ENCODE measurements around the gene CELSR1. TPM values are rescaled to one million over a fixed set of nuclear protein-coding genes. Genes with fewer than 3 reads are reported as not detected.

Gene CELSR1
- total RNA-seq, 2 experiments from 2014 or later = 3.7 to 5.2 TPM

- Histone ChIP-seq H3K4me2 (ENCODE audit: low read length) (no peak overlapping the region), H3K9me3 (ENCODE audit: low read length) (no peaks in the 10 kb centered on the region), H3K36me3 (ENCODE audit: insufficient read depth, low read length) (no peaks in the 10 kb centered on the region), H3K79me2 (ENCODE audit: insufficient read depth, low read depth, low read length) (no peaks in the 10 kb centered on the region), H4K20me1 (ENCODE audit: insufficient read depth, low read length) (no peaks in the 10 kb centered on the region), H3K4me3 (ENCODE audit: low read depth, low read length, poor library complexity, severe bottlenecking) (no peak overlapping the region), H3K27ac (ENCODE audit: low read depth, low read length, poor library complexity, severe bottlenecking) (no peak overlapping the region), H3K9me2 (ENCODE audit: insufficient read depth, low read length) (no peaks in the 10 kb centered on the region), H3K4me1 (ENCODE audit: insufficient read depth, low read length, poor library complexity, severe bottlenecking) (no peaks in the 10 kb centered on the region), H2AFZ (ENCODE audit: low read length) (no peak overlapping the region)
- intact Hi-C loops (cut with micrococcal nuclease; ENCODE audit: unreplicated experiment) = no loop called here
- no peak for TF ChIP-seq EZH2phosphoT487 (IDR thresholded peaks at IDR 0.05; ENCODE audit: borderline replicate concordance, low read depth, low read length)
- TF ChIP-seq CTCF (conservative IDR thresholded peaks at IDR 0.05; ENCODE audit: low read length) = no peak
- ChIA-PET CTCF (ENCODE audit: unreplicated experiment) (no interaction called here), POLR2A (no interaction called here)
- DNase-seq (ENCODE audit: low spot score) = no peak
- no TSS peak for BruUV-seq (replicated peaks)
Measured at GRCh38 chr22:46373921-46374662, 163.3 kb downstream of the CELSR1 start.

- TF ChIP-seq EZH2phosphoT487 (IDR thresholded peaks at IDR 0.05; ENCODE audit: borderline replicate concordance, low read depth, low read length) (no peak), CTCF (conservative IDR thresholded peaks at IDR 0.05; ENCODE audit: low read length) (no peak)
- Histone ChIP-seq H3K27ac (ENCODE audit: low read depth, low read length, poor library complexity, severe bottlenecking) (no peak overlapping the region), H3K4me3 (ENCODE audit: low read depth, low read length, poor library complexity, severe bottlenecking) (no peak overlapping the region), H3K9me2 (ENCODE audit: insufficient read depth, low read length) (no peaks in the 10 kb centered on the region), H3K4me2 (ENCODE audit: low read length) (no peak overlapping the region), H3K36me3 (ENCODE audit: insufficient read depth, low read length) (no peaks in the 10 kb centered on the region), H3K4me1 (ENCODE audit: insufficient read depth, low read length, poor library complexity, severe bottlenecking) (no peaks in the 10 kb centered on the region), H3K9me3 (ENCODE audit: low read length) (no peaks in the 10 kb centered on the region), H3K79me2 (ENCODE audit: insufficient read depth, low read depth, low read length) (no peaks in the 10 kb centered on the region), H2AFZ (ENCODE audit: low read length) (no peak overlapping the region), H4K20me1 (ENCODE audit: insufficient read depth, low read length) (no peaks in the 10 kb centered on the region)
- DNase-seq (ENCODE audit: low spot score) = no peak
- ChIA-PET POLR2A (no interaction called here), CTCF (ENCODE audit: unreplicated experiment) (interaction anchor here (0.6 kb wide), 1 partner anchor 299 kb away, joined by 5 read pairs; no protein-coding TSS in a partner anchor)
- intact Hi-C loops (cut with micrococcal nuclease; ENCODE audit: unreplicated experiment) = no loop called here
- no TSS peak for BruUV-seq (replicated peaks)
Measured at GRCh38 chr22:46373159-46373558, 164.3 kb downstream of the CELSR1 start.

GRCh38 chr22:46372686-46373085 lies 164.7 kb downstream of the CELSR1 start:
- no TSS peak for BruUV-seq (replicated peaks)
- Histone ChIP-seq H4K20me1 (ENCODE audit: insufficient read depth, low read length) (no peaks in the 10 kb centered on the region), H3K79me2 (ENCODE audit: insufficient read depth, low read depth, low read length) (no peaks in the 10 kb centered on the region), H3K36me3 (ENCODE audit: insufficient read depth, low read length) (no peaks in the 10 kb centered on the region), H3K27ac (ENCODE audit: low read depth, low read length, poor library complexity, severe bottlenecking) (no peak overlapping the region), H2AFZ (ENCODE audit: low read length) (no peak overlapping the region), H3K9me3 (ENCODE audit: low read length) (no peaks in the 10 kb centered on the region), H3K4me1 (ENCODE audit: insufficient read depth, low read length, poor library complexity, severe bottlenecking) (no peaks in the 10 kb centered on the region), H3K9me2 (ENCODE audit: insufficient read depth, low read length) (no peaks in the 10 kb centered on the region), H3K4me2 (ENCODE audit: low read length) (no peak overlapping the region), H3K4me3 (ENCODE audit: low read depth, low read length, poor library complexity, severe bottlenecking) (no peak overlapping the region)
- CTCF ChIA-PET (ENCODE audit: unreplicated experiment) = interaction anchor here (0.6 kb wide), 1 partner anchor 300 kb away, joined by 5 read pairs; no protein-coding TSS in a partner anchor
- DNase-seq (ENCODE audit: low spot score) = no peak
- no peak for TF ChIP-seq EZH2phosphoT487 (IDR thresholded peaks at IDR 0.05; ENCODE audit: borderline replicate concordance, low read depth, low read length)
- POLR2A ChIA-PET = no interaction called here
- intact Hi-C loops (cut with micrococcal nuclease; ENCODE audit: unreplicated experiment) = no loop called here

Data from OCI-LY7 (cell line).